ENCODE measurements around the gene DSCAML1. TPM values are rescaled to one million over a fixed set of nuclear protein-coding genes. Genes with fewer than 3 reads are reported as not detected.

Gene DSCAML1
- total and polyA plus RNA-seq, 10 of the 15 experiments (the other 5 are each of a cell fraction or from before 2014, with no cell fraction given) = 0.03 to 0.18 (median 0.06) TPM; not detected in 1

GRCh38 chr11:117492578-117493251, 304.3 kb downstream of the DSCAML1 start (continued):
- no peak for TF ChIP-seq NKRF (conservative IDR thresholded peaks at IDR 0.05)

- H3K4me1 ChIP-seq (ENCODE audit: control insufficient read depth, insufficient read depth, low read length) = no peaks in the 10 kb centered on the region
- intact Hi-C loops (cut with micrococcal nuclease; ENCODE audit: unreplicated experiment) (no loop called here), in situ Hi-C loops (cut with MboI) (no loop called here)
- no peak overlapping the region for H3K9ac ChIP-seq (ENCODE audit: control insufficient read depth, insufficient read depth, low read length)
- ChIA-PET RAD21 (ENCODE audit: unreplicated experiment) (no interaction called here), SMC1A (ENCODE audit: uncharacterized antibody, unreplicated experiment) (interaction anchor here (1.4 to 2.2 kb wide), 2 partner anchors 65 to 130 kb away, joined by 4 to 8 read pairs; no protein-coding TSS in a partner anchor), CTCF (interaction anchor here (1.2 to 2.1 kb wide), 3 partner anchors 12 to 130 kb away, joined by 3 to 10 read pairs (median 6); no protein-coding TSS in a partner anchor), POLR2A (no interaction called here)
- TF ChIP-seq MTA2 (IDR thresholded peaks at IDR 0.05; ENCODE audit: low read depth) = no peak
- no peak for TF ChIP-seq BHLHE40 (IDR thresholded peaks at IDR 0.05; ENCODE audit: borderline replicate concordance in 1 of 2, low read depth in 2 of 2, low read length in 1 of 2)
- no peak for TF ChIP-seq CHD2 (IDR thresholded peaks at IDR 0.05; ENCODE audit: borderline replicate concordance, low read depth, low read length)
- no peak for TF ChIP-seq KAT2A (conservative IDR thresholded peaks at IDR 0.05; ENCODE audit: control insufficient read depth, low read depth, low read length)
- no peak for TF ChIP-seq SP1 (IDR thresholded peaks at IDR 0.05; ENCODE audit: low read depth, low read length)
- TF ChIP-seq MEF2A (IDR thresholded peaks at IDR 0.05; ENCODE audit: insufficient read depth, low read depth, low read length) = no peak
- no peak for TF ChIP-seq IRF5 (IDR thresholded peaks at IDR 0.05; ENCODE audit: borderline replicate concordance)
- TF ChIP-seq MTA3 (IDR thresholded peaks at IDR 0.05; ENCODE audit: borderline replicate concordance, low read length) = no peak
- no peak for TF ChIP-seq TCF3 (IDR thresholded peaks at IDR 0.05; ENCODE audit: borderline replicate concordance, insufficient read depth, low read depth, low read length)
- no peak for TF ChIP-seq ZNF592 (IDR thresholded peaks at IDR 0.05)
- no peak for TF ChIP-seq SIX5 (IDR thresholded peaks at IDR 0.05; ENCODE audit: low read depth, low read length, severe bottlenecking)
- TF ChIP-seq TARDBP (IDR thresholded peaks at IDR 0.05; ENCODE audit: borderline replicate concordance) = no peak
- no peak for ATAC-seq
- no peaks in the 10 kb centered on the region for H3K9me3 ChIP-seq (replicated peaks; ENCODE audit: control insufficient read depth, insufficient read depth, low read length)
- no peak for DNase-seq (ENCODE audit: low read depth, low spot score)
- no TSS peak for BruUV-seq (replicated peaks)
- H3K27ac ChIP-seq (ENCODE audit: control insufficient read depth, insufficient read depth) = no peak overlapping the region
- peaks cover 0 to 8% of the 10 kb centered on the region in 2 experiments; a peak in 3 of 4 replicates for H3K27me3 ChIP-seq (replicated peaks in 1 of 2; ENCODE audit: control insufficient read depth in 2 of 2, insufficient read depth in 2 of 2, low read length in 1 of 2)
- no peak overlapping the region for H3K4me3 ChIP-seq
- H4K20me1 ChIP-seq (ENCODE audit: control insufficient read depth, insufficient read depth) = no peaks in the 10 kb centered on the region
- no peaks in the 10 kb centered on the region for H3K36me3 ChIP-seq (ENCODE audit: control insufficient read depth in 2 of 2, insufficient read depth in 2 of 2, low read length in 1 of 2)
- H3K79me2 ChIP-seq (ENCODE audit: control insufficient read depth, insufficient read depth, low read length) = no peaks in the 10 kb centered on the region
- 51% methylated on average over 6 of the region's 6 CpGs for WGBS (ENCODE audit: insufficient coverage, insufficient replicate concordance, low lambda C conversion rate, missing lambda C conversion rate)
- no peak overlapping the region for H2AFZ ChIP-seq (ENCODE audit: control insufficient read depth, low read depth, low read length)
- no peak for FAIRE-seq
- no peak overlapping the region for H3K4me2 ChIP-seq (ENCODE audit: control insufficient read depth, insufficient read depth)
These were observed 306.1 kb downstream of the DSCAML1 start for GRCh38 chr11:117490911-117491310.

Measured in GM12878 (cell line).